MG63 (cell line): ENCODE results near the gene DCAF4. TPM values are rescaled to one million over a fixed set of nuclear protein-coding genes. Genes with fewer than 3 reads are reported as not detected.

ENCODE experiments used
- DNase-seq: peaks from one replicate; pipeline ENCODE4 v3.0.0-alpha.2; 2020
- H3K27me3 ChIP-seq: fragments of 250-450 bp; sonication (Bioruptor Pico); 2 replicates; pipeline ENCODE4 v1.5.1; 2020; ENCODE audit warnings: mild to moderate bottlenecking, moderate library complexity
- H3K36me3 ChIP-seq: fragments of 250-450 bp; sonication (Bioruptor Pico); 2 replicates; pipeline ENCODE4 v1.5.1; 2020; ENCODE audit warnings: mild to moderate bottlenecking, moderate library complexity
- H3K4me3 ChIP-seq: fragments of 250-450 bp; sonication (Bioruptor Pico); 2 replicates; pipeline ENCODE4 v1.5.1; 2020; ENCODE audit warnings: mild to moderate bottlenecking, moderate library complexity
- H3K9me3 ChIP-seq: fragments of 250-450 bp; sonication (Bioruptor Pico); 2 replicates; pipeline ENCODE4 v1.5.1; 2020; ENCODE audit warnings: mild to moderate bottlenecking, moderate library complexity
- total RNA-seq: library from RNA; depleted of rRNA; stranded (reverse); fragments of >200 nt; shearing (Covaris generic); gene quantifications from 2 replicates; pipeline ENCODE4 v1.2.3, GENCODE V29; 2014; ENCODE audit warnings: low replicate concordance

The DCAF4 gene
- total RNA-seq, 1 experiment from 2014 or later: 36.2 TPM

- H3K27me3 ChIP-seq: no peaks in the 10 kb centered on the region
- H3K36me3 ChIP-seq: no peaks in the 10 kb centered on the region
- H3K9me3 ChIP-seq: no peaks in the 10 kb centered on the region
- peak; percentile 61 for DNase-seq
- H3K4me3 ChIP-seq: no peak overlapping the region
Measured at GRCh38 chr14:72916174-72916573, 10.1 kb upstream of the DCAF4 start.

GRCh38 chr14:72917094-72917802 is 9.0 kb upstream of the DCAF4 start:
- Histone ChIP-seq H3K36me3 (no peaks in the 10 kb centered on the region), H3K4me3 (no peak overlapping the region), H3K9me3 (no peaks in the 10 kb centered on the region), H3K27me3 (no peaks in the 10 kb centered on the region)
- no peak for DNase-seq

GRCh38 chr14:72920008-72920407 is 6.3 kb upstream of the DCAF4 start:
- H3K36me3 ChIP-seq: no peaks in the 10 kb centered on the region
- DNase-seq: no peak

GRCh38 chr14:72921396-72921795 is 4.9 kb upstream of the DCAF4 start:
- H3K4me3 ChIP-seq: no peak overlapping the region
- H3K36me3 ChIP-seq: no peaks in the 10 kb centered on the region
- no peaks in the 10 kb centered on the region for H3K27me3 ChIP-seq
- no peak for DNase-seq
- H3K9me3 ChIP-seq: no peaks in the 10 kb centered on the region

More at GRCh38 chr14:72920008-72920407, 6.3 kb upstream of the DCAF4 start:
- Histone ChIP-seq H3K27me3 (no peaks in the 10 kb centered on the region), H3K9me3 (no peaks in the 10 kb centered on the region), H3K4me3 (no peak overlapping the region)

GRCh38 chr14:72924337-72924736 is 1.9 kb upstream of the DCAF4 start:
- no peak overlapping the region for H3K4me3 ChIP-seq
- no peaks in the 10 kb centered on the region for H3K36me3 ChIP-seq
- DNase-seq: no peak
- no peaks in the 10 kb centered on the region for H3K27me3 ChIP-seq
- H3K9me3 ChIP-seq: no peaks in the 10 kb centered on the region

- no peak for DNase-seq
- no peaks in the 10 kb centered on the region for H3K27me3 ChIP-seq
- H3K36me3 ChIP-seq: peaks cover 6% of the 10 kb centered on the region; the same call in 1 of the 2 replicates
- no peaks in the 10 kb centered on the region for H3K9me3 ChIP-seq
- no peak overlapping the region for H3K4me3 ChIP-seq
Measured at GRCh38 chr14:72925171-72925759, 999 bp upstream of the DCAF4 start.

- Histone ChIP-seq H3K36me3 (peaks cover 12% of the 10 kb centered on the region; the same call in 1 of the 2 replicates), H3K9me3 (no peaks in the 10 kb centered on the region), H3K27me3 (no peaks in the 10 kb centered on the region), H3K4me3 (peak overlapping the region; percentile 92)
- DNase-seq: no peak
Measured at GRCh38 chr14:72925815-72926291, 411 bp upstream of the DCAF4 start.

GRCh38 chr14:72928872-72929271 is 2.6 kb downstream of the DCAF4 start:
- peak; percentile 91 for DNase-seq
- no peaks in the 10 kb centered on the region for H3K27me3 ChIP-seq
- H3K4me3 ChIP-seq: peak overlapping the region; percentile 59
- peaks cover 12% of the 10 kb centered on the region; the same call in 1 of the 2 replicates for H3K36me3 ChIP-seq
- no peaks in the 10 kb centered on the region for H3K9me3 ChIP-seq

GRCh38 chr14:72929316-72930080 is 3.2 kb downstream of the DCAF4 start:
- peaks cover 12% of the 10 kb centered on the region; the same call in 1 of the 2 replicates for H3K36me3 ChIP-seq
- H3K27me3 ChIP-seq: no peaks in the 10 kb centered on the region
- DNase-seq: peak; percentile 83
- peak overlapping the region; percentile 59 for H3K4me3 ChIP-seq
- H3K9me3 ChIP-seq: no peaks in the 10 kb centered on the region

- DNase-seq: no peak
- Histone ChIP-seq H3K36me3 (peaks cover 17% of the 10 kb centered on the region), H3K27me3 (no peaks in the 10 kb centered on the region), H3K9me3 (no peaks in the 10 kb centered on the region), H3K4me3 (no peak overlapping the region)
Measured at GRCh38 chr14:72932893-72933292, 6.6 kb downstream of the DCAF4 start.

- peaks cover 54% of the 10 kb centered on the region for H3K36me3 ChIP-seq
- no peak for DNase-seq
- H3K4me3 ChIP-seq: no peak overlapping the region
- H3K27me3 ChIP-seq: no peaks in the 10 kb centered on the region
- no peaks in the 10 kb centered on the region for H3K9me3 ChIP-seq
Measured at GRCh38 chr14:72939630-72940029, 13.4 kb downstream of the DCAF4 start.

GRCh38 chr14:72941286-72941985 is 15.2 kb downstream of the DCAF4 start:
- H3K9me3 ChIP-seq: no peaks in the 10 kb centered on the region
- no peak for DNase-seq
- H3K4me3 ChIP-seq: no peak overlapping the region
- peaks cover 64% of the 10 kb centered on the region for H3K36me3 ChIP-seq
- no peaks in the 10 kb centered on the region for H3K27me3 ChIP-seq

GRCh38 chr14:72942934-72943333 is 16.7 kb downstream of the DCAF4 start:
- H3K36me3 ChIP-seq: peaks cover 70% of the 10 kb centered on the region
- H3K27me3 ChIP-seq: no peaks in the 10 kb centered on the region
- DNase-seq: no peak
- no peak overlapping the region for H3K4me3 ChIP-seq
- no peaks in the 10 kb centered on the region for H3K9me3 ChIP-seq

GRCh38 chr14:72943876-72944430 is 17.7 kb downstream of the DCAF4 start:
- H3K36me3 ChIP-seq: peaks cover 72% of the 10 kb centered on the region
- no peaks in the 10 kb centered on the region for H3K27me3 ChIP-seq
- no peak for DNase-seq
- H3K4me3 ChIP-seq: no peak overlapping the region
- no peaks in the 10 kb centered on the region for H3K9me3 ChIP-seq

GRCh38 chr14:72945356-72946027 is 19.2 kb downstream of the DCAF4 start:
- Histone ChIP-seq H3K4me3 (no peak overlapping the region), H3K36me3 (peaks cover 75% of the 10 kb centered on the region), H3K27me3 (no peaks in the 10 kb centered on the region), H3K9me3 (no peaks in the 10 kb centered on the region)
- DNase-seq: no peak

- Histone ChIP-seq H3K36me3 (peaks cover 80% of the 10 kb centered on the region), H3K27me3 (no peaks in the 10 kb centered on the region), H3K4me3 (no peak overlapping the region), H3K9me3 (no peaks in the 10 kb centered on the region)
- DNase-seq: no peak
Measured at GRCh38 chr14:72946491-72946890, 20.2 kb downstream of the DCAF4 start.
